ENCODE data around the gene MST1.

- no peak for TF ChIP-seq POLR2A (IDR thresholded peaks at IDR 0.05)
- no peak for TF ChIP-seq CTCF (IDR thresholded peaks at IDR 0.05)
These were observed 20.9 kb downstream of the MST1 start for GRCh38 chr3:49668414-49668797.
